ENCODE results near the gene PEBP1. TPM values are rescaled to one million over a fixed set of nuclear protein-coding genes. Genes with fewer than 3 reads are reported as not detected.

Gene PEBP1
- total RNA-seq, 1 donor from 2014 or later = 494 TPM

DNA sequence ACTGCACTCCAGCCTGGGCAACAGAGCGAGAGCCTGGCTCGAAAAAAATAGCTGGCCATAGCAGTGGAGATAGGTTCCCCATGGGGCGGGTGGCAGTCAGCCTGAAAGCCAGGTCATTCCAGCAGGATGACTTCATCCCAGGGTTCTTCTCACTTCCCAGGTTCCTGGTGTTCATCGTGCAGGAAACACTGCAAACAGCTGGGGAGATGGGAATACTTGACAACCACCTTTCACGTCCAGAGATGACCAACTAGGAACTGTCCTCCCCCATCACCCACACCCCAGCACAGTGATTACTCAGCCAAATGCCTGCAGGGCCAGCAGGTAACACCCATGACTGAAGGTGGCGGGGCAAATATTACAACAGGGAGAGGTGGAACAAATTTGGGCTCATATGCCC is 33.9 kb upstream of the PEBP1 start:
- DNase-seq (ENCODE audit: low read depth) = peak; percentile 61
- TF ChIP-seq, protein P1, sequence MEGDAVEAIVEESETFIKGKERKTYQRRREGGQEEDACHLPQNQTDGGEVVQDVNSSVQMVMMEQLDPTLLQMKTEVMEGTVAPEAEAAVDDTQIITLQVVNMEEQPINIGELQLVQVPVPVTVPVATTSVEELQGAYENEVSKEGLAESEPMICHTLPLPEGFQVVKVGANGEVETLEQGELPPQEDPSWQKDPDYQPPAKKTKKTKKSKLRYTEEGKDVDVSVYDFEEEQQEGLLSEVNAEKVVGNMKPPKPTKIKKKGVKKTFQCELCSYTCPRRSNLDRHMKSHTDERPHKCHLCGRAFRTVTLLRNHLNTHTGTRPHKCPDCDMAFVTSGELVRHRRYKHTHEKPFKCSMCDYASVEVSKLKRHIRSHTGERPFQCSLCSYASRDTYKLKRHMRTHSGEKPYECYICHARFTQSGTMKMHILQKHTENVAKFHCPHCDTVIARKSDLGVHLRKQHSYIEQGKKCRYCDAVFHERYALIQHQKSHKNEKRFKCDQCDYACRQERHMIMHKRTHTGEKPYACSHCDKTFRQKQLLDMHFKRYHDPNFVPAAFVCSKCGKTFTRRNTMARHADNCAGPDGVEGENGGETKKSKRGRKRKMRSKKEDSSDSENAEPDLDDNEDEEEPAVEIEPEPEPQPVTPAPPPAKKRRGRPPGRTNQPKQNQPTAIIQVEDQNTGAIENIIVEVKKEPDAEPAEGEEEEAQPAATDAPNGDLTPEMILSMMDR (conservative IDR thresholded peaks at IDR 0.05; ENCODE audit: low read depth, low read length) = no peak
- peak overlapping the region; percentile 88 for H3K4me3 ChIP-seq (ENCODE audit: low read depth, low read length)

DNA sequence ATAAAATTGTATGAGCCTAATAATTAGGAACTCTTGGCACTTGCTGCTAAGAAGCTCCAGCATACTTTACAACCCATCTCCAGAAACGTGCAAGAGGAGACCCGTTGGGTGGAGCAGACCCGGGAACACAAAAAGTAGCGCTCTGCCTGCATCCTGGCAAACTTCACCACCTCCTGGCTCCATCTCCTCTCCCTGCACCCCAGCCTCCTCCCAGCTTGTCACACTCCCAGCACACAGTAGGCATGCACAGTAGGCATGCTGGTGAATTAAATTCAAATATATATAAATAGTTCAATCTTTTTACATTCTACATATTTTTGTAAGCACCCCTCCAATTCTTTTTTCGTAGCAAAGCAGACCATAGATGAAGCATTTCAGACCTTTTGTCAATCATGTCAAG is 33.3 kb upstream of the PEBP1 start:
- DNase-seq (ENCODE audit: low read depth) = no peak
- peak overlapping the region; percentile 88 for H3K4me3 ChIP-seq (ENCODE audit: low read depth, low read length)
- TF ChIP-seq, protein P1 (conservative IDR thresholded peaks at IDR 0.05; ENCODE audit: low read depth, low read length) = no peak

DNA sequence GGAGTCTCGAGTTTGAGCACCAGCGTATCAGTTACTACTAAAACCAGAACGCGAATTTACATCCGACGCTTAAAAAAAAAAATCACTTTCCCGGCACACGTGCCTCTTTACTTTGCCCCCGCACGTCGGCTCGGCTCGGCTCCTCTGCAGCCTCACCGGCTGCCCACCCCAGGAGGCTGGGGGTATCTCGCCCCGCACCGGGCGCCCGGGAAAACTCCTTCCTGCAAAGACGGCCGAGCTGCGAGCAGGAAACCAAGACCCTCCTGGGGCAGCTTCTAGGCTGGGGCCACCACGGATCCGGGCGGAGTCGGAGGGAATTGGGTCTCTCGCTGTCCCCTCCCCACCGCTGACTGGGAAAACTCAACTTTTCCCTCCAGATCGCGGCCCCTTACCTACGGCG is 32.7 kb upstream of the PEBP1 start:
- no peak for DNase-seq (ENCODE audit: low read depth)
- peak overlapping the region; percentile 88 for H3K4me3 ChIP-seq (ENCODE audit: low read depth, low read length)
- TF ChIP-seq, protein P1 (conservative IDR thresholded peaks at IDR 0.05; ENCODE audit: low read depth, low read length) = no peak

DNA sequence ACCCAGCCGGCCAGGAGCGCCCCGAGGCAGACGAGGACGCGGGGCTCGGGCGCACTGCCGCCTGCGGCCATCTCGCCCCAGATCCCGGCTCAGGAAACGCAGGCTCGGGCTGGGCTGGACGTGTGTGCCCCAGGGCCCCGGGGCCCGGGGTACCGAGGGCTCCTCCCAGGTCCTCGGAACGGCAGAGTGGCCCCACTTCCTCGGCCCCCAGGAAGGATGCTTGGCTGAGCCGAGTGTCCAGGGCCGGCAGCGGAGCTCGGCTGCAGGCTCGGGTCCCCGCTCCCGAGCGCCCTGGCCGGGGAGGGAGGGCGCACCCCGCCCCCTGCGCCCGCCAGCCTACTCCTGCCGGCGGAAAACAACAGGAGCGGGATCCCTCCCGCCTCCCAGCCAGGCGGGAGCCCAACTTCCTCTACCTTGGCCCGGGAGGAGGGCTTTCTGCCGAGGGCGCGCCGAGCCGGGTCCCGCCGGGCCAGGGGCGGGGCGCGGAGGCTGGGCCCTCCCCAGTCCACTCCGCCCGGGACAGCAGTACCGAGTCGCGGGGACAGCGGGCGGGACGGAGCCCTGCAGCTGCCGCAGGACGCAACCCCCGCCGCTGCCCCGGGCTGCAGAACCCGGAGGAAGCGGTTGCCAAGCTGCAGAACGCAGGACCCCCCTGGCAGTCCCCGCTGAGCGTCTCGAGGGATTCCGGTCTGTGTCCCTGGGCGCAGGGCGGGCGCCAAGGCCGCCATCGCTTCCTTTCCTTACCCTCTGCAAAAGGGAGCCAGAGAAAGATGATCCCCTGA is 32.1 kb upstream of the PEBP1 start, which contains the start of gene VSIG10:
Gene VSIG10, minus strand, starts transcription at position 411 of the 782 bp plus-strand sequence. Its CDS starts 340 bp downstream, at position 71.
- TF ChIP-seq, protein P1 (conservative IDR thresholded peaks at IDR 0.05; ENCODE audit: low read depth, low read length) = no peak
- peak within 1 kb of the TSS; percentile 88 for H3K4me3 ChIP-seq (ENCODE audit: low read depth, low read length)
- no peak for DNase-seq (ENCODE audit: low read depth)

DNA sequence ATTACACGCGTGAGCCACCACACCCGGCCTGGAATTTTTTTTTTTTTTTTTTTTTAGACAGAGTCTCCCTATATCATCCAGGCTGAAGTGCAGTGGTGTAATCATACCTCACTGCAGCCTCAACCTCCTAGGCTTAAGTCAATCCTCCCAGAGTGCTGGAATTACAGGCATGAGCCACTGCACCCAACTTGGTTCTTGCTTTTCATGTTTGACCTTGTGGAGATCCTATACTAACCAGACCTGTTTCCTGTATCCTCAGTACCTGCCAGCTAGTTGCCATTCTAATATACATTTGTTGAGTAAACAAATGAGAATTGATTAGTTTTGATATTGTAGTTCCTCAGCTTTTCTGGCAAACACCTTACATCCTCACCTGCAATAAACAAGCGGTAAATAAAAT is 28.9 kb upstream of the PEBP1 start:
- DNase-seq (ENCODE audit: low read depth) = no peak
- TF ChIP-seq, protein P1 (conservative IDR thresholded peaks at IDR 0.05; ENCODE audit: low read depth, low read length) = no peak
- H3K4me3 ChIP-seq (ENCODE audit: low read depth, low read length) = no peak overlapping the region

DNA sequence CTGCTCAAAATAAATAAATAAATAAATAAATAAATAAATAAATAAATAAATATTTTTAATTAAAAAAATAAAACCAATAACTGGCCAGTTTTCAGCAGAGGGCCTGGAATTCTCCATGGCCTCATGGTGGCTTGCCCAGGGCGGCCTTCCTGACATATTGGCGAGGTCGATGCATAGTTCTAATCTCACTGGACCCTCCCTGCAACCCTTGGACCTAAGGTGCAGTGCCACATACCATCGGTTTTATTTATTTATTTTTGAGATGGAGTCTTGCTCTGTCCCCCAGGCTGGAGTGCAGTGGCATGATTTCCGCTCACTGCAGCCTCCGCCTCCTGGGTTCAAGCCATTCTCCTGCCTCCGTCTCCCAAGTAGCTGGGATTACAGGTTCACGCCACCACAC is 28.2 kb upstream of the PEBP1 start:
- H3K4me3 ChIP-seq (ENCODE audit: low read depth, low read length) = no peak overlapping the region
- TF ChIP-seq, protein P1 (conservative IDR thresholded peaks at IDR 0.05; ENCODE audit: low read depth, low read length) = no peak
- no peak for DNase-seq (ENCODE audit: low read depth)

DNA sequence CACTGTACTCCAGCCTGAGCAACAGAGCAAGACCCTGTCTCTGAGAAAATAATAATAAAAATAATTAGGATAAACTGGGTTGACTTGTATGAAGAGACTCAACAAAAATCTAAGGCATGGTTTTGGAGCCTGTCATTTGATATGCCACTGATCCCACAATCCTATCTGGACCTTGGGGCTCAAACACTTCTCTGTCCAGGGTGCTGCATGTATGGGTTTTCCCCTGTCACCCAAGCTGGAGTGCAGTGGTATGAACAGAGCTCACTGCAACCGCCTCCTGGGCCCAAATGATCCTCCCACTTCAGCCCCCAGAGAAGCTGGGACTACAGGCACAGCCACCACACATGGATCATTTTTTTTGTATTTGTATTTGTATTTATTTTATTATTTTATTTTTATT is 26.8 kb upstream of the PEBP1 start:
- no peak for DNase-seq (ENCODE audit: low read depth)
- H3K4me3 ChIP-seq (ENCODE audit: low read depth, low read length) = no peak overlapping the region
- TF ChIP-seq, protein P1 (conservative IDR thresholded peaks at IDR 0.05; ENCODE audit: low read depth, low read length) = no peak
